GM20000 (cell line): ENCODE data around the gene CAMSAP3.

ENCODE experiments used
- DNase-seq: peaks from one replicate; pipeline ENCODE4 v3.0.0; 2012; ENCODE audit warnings: low spot score
- TF ChIP-seq, protein P1 (sequence below): IDR thresholded peaks from 2 replicates; pipeline ENCODE4 v1.5.1; 2012; ENCODE audit warnings: mild to moderate bottlenecking, control low read depth; ENCODE audit errors: extremely low read depth, missing control alignments

Gene CAMSAP3

DNA sequence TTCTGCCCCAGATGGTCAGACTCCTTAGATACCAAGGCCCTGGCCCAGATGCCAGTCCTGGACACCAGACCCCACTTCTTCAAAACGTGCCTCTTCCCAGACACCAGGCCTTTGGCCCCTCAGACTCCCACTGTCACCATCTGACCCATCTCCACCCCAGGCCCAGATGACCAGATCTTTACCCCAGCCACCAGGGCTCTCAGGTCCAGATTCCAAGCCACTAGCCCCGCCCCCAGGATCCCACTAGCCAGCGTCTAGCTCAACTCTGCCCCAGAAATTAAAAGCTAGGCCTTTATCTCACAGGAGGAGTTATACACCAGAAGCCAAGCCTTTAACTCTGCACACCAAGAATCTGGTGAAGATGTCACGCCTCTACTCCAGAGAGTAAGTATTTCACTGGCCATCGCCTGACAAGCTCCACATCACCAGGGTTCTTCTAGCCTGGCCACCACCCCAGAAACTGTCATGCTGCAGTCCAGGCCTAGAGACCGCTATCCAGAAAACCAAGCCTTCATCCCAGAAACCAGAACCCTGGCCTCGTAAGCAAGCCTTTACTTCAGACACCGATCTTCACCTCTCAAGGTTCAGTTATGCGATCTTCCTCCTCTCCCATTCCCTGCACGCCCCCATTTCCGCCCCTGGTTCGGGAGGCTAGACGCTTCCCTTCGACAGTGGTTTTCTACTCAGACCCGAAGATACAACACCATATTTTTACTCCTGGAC, 33.1 kb downstream of the CAMSAP3 start:
- no peak for DNase-seq
- TF ChIP-seq, protein P1, sequence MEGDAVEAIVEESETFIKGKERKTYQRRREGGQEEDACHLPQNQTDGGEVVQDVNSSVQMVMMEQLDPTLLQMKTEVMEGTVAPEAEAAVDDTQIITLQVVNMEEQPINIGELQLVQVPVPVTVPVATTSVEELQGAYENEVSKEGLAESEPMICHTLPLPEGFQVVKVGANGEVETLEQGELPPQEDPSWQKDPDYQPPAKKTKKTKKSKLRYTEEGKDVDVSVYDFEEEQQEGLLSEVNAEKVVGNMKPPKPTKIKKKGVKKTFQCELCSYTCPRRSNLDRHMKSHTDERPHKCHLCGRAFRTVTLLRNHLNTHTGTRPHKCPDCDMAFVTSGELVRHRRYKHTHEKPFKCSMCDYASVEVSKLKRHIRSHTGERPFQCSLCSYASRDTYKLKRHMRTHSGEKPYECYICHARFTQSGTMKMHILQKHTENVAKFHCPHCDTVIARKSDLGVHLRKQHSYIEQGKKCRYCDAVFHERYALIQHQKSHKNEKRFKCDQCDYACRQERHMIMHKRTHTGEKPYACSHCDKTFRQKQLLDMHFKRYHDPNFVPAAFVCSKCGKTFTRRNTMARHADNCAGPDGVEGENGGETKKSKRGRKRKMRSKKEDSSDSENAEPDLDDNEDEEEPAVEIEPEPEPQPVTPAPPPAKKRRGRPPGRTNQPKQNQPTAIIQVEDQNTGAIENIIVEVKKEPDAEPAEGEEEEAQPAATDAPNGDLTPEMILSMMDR = no peak

DNA sequence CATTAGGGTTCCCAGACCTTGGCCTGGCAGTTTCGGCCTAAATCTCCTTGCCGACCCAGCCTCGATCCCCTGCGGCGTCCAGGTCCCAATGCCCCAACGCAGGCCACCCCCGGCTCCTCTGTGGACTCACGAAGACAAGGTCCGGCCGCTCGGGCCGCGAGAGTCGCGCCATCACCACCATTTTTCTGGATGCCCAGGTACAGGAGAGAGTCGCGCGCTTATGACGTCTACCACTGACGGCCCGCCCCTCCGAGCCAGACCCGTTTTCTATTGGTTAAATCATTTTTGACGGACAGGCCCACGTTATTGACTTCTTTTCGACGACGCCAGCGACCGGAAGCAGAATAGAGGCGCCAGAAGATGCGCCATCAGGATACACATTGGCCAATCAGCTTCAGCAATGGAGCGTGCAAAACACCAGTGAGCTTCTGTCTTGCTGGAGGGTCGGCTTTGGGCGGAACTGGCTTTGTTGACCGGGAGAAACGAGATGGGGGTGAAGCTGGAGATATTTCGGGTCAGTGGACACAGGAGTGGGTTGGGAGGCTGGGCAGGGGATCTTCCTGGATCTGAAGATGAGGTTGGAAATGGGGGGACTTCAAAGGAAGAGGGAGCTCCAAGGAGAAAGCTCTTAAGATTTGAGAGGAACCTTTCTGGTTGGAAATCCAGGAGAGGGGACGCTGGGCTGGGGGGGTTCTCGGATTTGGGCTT, 33.8 kb downstream of the CAMSAP3 start, which contains the start of the genes PET100 and XAB2:
Gene PET100 (plus strand): TSS at position 447 of the 708 bp plus-strand sequence. CDS start 41 bp downstream, at position 488.
Gene XAB2 (minus strand): TSS at position 199 of the 708 bp plus-strand sequence. CDS start 18 bp downstream, at position 181.
- peak; percentile 99 for DNase-seq
- TF ChIP-seq, protein P1 = no peak

DNA sequence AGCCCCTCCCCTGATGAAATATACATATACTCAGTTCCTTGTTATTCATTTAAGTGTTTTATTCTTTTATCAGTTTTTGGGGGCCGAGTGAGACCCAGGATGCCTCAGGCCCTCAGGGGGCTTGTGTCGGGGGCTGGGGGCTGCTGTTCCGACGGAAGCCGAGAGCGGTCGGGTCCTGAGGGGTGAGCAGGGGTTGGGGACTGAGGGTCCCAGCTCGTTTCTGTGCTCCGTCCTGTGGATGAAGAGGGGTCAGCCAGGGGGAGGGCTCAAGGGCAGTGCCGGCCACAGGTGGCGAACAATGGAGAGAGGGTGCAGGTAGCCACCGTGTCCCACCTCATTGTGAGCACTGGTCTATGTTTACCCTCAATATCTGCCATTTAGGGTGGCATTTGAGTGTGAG, 35.9 kb downstream of the CAMSAP3 start:
- DNase-seq = no peak
- TF ChIP-seq, protein P1 = no peak

DNA sequence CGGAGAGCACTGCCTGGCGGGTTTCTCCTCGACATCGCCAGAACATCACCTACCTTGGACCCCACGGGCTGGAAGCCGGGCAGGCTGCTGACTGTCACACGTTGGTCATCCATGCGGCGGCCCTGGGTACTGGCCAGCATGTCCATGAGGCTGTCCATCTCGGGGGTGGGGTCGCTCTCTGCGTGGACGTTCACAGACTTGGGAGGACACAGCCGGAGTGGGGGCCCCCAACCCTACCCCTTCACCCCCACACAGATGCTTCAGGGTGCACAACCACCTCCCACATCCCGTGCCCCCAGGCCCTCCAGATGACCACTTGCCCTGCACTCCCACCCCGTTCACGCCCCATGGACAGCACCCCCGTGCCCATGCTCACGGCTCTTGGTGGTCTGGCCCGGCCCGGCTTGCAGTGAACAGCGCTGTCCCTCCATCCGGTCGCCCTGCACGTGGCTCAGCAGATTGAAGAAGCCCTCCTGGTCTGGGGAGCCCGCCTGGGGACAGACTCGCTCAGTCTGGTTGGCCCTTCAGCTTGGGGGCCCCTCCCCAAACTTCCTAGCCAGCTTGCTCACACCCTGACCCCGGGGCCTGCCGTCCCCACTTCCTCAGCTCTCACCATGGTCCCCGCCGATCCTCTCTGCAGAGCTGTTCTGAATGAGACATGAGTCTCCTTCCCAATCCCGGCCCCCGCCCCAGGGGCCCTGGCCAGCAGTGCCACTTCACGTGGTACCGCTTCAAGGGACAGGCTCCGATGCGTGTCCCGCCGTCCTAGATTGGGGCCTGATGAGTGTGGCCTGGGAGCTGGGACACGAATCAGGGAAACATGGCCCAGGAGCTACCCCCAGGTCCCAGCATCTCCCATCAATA, 36.9 kb downstream of the CAMSAP3 start:
- TF ChIP-seq, protein P1 = no peak
- DNase-seq = no peak

DNA sequence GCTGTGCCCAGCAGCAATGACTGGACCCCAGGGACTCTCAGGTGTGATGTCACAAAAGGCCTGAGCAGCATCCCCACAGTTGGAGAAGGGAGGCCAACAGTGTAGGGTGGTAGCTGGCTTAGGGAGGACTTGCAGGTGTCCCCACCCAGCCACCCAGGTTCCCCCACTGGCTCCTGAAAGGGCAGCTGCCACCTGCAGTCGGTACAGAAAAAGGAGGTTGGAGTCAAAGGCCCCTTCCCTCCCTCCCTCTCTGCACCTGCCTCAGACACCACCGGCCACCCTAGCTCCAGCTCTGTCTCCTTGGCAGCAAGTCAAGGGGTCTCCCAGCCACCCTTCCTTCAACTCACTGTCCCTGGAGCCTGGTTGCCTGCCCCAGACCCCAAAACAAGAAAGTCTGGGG, 38.0 kb downstream of the CAMSAP3 start, which contains the start of gene PCP2:
Gene PCP2 (minus strand): TSS at position 22 of the 400 bp plus-strand sequence. CDS start 262 bp downstream, outside the sequence.
- TF ChIP-seq, protein P1 = no peak

DNA sequence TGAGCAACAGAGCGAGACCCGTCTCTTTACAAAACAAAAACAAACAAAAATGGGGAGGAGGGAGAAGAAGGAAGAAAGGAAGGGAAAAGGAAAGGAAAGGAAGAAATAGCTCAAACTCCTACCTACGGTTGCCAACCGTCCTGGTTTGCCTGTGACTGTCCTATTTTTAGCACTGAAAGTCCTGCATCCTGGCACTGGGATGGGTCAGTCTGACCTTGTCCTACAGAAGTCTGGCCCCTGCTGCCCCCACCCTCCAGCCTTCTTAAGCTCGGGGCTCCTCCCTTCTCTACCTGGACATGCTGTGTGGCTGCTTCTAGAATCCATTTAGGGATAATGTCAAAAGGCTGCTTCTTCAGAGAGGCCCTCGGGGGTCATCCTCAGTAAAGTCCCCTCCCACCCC, 40.0 kb downstream of the CAMSAP3 start:
- no peak for DNase-seq
- TF ChIP-seq, protein P1 = no peak

More for the DNA sequence above, 38.0 kb downstream of the CAMSAP3 start, which contains the start of gene PCP2:
- no peak for DNase-seq
